ENCODE measurements around the gene SPAG5.

DNA sequence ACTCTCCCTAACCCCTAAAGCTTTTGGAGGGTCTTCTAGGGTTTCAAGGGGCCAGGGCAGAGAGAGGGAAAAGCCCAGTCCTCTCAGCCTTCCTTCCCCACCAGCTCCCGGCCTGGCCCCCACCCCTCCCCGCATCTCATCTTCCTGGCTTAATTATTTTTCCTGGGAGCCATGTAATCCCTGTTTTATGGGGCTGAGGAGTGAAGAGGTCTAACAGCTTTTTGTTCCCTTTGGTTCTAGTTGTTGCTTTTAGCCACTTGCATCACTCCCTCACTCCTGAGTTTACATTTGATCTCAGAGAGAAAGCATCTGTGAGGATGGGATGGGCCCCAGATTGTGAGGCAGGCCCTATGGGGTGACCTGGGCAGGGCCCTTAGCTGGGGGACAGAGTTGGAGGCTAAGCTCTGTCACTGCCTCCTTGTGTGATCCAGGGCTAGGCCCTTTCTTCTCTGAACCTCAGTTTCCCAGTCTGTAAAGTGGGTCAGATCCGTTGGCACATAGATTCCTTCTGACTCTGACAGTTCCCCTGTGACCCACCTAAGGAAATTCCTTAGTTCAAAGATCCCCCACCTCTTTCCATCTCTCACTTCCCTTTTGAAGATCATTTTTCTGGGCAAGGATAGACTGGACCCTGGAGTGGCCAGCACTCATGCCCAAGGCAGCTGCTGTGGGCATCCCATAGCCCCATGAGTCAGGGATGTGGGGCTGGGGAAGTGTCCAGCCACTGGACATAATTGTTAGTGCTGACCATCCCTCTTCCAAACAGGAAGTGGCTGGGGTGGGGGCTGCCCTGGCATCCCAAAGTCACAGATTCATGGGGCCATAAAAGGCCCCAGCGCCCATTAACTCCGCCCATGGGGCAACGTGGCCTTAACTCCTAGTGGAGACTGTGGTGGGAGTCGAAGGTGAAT is 66.5 kb downstream of the SPAG5 start:
- TF ChIP-seq, protein P1, sequence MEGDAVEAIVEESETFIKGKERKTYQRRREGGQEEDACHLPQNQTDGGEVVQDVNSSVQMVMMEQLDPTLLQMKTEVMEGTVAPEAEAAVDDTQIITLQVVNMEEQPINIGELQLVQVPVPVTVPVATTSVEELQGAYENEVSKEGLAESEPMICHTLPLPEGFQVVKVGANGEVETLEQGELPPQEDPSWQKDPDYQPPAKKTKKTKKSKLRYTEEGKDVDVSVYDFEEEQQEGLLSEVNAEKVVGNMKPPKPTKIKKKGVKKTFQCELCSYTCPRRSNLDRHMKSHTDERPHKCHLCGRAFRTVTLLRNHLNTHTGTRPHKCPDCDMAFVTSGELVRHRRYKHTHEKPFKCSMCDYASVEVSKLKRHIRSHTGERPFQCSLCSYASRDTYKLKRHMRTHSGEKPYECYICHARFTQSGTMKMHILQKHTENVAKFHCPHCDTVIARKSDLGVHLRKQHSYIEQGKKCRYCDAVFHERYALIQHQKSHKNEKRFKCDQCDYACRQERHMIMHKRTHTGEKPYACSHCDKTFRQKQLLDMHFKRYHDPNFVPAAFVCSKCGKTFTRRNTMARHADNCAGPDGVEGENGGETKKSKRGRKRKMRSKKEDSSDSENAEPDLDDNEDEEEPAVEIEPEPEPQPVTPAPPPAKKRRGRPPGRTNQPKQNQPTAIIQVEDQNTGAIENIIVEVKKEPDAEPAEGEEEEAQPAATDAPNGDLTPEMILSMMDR (IDR thresholded peaks at IDR 0.05), result no peak
- no peak for TF ChIP-seq POLR2A (IDR thresholded peaks at IDR 0.05)
- TF ChIP-seq POLR2AphosphoS5 (IDR thresholded peaks at IDR 0.05), result no peak
